ENCODE data around the gene HAUS1.

DNA sequence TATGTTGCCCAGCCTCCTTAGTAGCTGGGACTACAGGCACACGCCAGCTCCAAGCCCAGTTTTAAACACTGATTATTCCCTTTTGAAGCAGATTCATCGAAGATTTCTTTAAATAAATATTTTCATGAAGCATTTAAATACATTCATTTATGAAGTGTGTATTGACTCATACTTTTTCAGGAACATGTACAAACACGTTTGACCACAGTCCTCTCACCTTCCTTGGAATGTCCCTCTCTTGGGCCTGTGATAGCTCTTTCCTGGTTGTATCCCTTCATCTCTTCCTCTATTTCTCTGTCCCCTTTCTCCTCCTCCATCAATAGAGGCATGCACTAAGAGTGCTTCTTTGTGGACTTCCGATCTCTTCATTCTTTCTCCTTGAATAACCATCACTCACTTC, 34.7 kb upstream of the HAUS1 start:
- TF ChIP-seq, protein P1, sequence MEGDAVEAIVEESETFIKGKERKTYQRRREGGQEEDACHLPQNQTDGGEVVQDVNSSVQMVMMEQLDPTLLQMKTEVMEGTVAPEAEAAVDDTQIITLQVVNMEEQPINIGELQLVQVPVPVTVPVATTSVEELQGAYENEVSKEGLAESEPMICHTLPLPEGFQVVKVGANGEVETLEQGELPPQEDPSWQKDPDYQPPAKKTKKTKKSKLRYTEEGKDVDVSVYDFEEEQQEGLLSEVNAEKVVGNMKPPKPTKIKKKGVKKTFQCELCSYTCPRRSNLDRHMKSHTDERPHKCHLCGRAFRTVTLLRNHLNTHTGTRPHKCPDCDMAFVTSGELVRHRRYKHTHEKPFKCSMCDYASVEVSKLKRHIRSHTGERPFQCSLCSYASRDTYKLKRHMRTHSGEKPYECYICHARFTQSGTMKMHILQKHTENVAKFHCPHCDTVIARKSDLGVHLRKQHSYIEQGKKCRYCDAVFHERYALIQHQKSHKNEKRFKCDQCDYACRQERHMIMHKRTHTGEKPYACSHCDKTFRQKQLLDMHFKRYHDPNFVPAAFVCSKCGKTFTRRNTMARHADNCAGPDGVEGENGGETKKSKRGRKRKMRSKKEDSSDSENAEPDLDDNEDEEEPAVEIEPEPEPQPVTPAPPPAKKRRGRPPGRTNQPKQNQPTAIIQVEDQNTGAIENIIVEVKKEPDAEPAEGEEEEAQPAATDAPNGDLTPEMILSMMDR (IDR thresholded peaks at IDR 0.05; ENCODE audit: low read depth, low read length, missing input control) = no peak
- TF ChIP-seq JUND (IDR thresholded peaks at IDR 0.05) (no peak), TAF1 (conservative IDR thresholded peaks at IDR 0.05) (no peak)
